ENCODE results near the gene WWOX.
A peak's percentile ranks its signal among the peaks of the same experiment; 100 is the strongest.

Gene WWOX

DNA sequence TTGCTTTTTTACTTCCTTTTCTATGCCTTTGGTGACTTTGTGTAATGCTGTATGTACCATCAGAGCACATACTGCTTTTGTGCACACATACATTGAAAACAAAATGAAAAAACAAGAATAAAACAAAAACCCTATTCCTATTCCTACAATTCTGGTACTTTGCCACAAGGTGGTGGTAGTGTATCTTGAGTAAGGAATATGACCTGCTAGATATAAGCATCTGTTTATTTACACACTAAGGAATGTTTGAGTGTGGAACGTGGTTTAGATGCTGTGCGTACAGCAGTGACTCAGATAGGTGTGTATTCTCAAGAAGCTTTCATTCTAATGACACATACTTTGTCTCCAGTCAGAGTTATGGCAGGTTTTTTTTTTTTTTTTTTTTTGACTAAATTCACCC is 606.2 kb downstream of the WWOX start:
- DNase-seq = no peak

DNA sequence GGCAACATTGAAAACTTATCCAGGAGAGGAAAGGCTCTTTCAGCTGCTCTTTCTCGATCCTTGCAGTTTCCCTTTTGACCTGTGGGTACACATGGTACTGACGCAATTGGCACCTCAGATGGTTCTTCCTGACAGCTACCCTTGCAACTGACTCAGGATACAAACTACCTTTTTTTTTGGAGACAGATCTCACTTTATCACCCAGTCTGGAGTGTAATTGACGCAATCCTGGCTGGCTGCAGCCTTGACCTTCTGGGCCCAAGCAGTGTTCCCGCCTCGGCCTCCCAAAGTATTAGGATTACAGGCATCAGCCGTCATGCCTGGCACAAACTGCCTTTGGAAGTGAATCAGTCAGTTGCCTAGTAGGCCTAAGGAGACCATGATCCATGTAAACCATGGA is 607.2 kb downstream of the WWOX start:
- no peak for DNase-seq

DNA sequence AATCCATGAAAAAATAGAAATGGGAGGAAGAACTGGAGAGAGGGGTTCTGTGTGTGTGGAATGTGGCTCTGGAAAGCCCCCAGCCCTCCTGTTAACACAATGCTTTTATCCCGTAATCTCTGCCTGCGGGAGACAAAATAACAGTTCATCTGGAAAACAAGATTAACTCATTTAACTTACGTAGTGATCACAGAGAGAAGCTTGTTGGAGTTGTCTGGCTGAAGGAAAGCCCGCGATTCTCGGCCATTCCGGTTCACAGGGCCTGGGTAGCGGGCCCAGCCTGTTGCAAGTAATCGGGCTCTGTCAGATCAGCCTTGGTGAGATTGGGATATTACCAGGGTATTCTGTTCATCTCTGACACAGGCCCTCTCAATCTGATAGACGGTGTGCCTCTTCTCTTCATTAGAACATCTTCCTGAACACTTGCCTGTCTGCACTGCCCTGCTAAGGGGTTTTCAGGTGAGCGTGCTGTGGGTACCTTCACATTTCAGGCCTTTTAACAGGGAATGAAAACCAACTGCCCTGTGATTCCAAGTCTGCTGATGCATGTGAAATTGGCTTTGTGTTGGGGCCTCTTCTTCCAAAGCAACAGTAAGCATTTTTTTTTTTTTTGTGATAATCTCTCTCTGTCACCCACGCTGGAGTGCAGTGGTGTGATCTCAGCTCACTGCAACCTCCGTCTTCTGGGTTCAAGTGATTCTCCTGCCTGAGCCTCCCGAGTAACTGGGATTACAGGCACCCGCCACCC is 609.9 kb downstream of the WWOX start:
- DNase-seq = no peak

DNA sequence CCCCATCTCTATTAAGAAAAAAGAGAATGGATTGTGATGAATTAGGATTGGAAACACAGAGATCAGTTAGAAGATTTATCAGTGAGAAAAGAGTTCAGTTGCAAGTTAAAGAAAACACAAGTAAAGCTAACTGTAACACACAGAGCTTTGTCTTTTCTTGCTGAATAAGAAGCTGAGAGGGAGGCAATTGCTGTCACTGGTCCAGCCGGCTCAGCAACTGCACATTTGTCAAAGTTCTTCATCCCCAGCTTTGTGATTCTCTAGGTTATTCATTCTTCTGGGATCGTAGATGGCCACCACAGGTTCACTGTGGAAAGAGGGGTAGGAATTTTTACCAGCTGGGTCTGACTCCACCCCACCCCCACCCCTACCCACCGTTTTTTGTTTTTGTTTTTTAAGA is 615.7 kb downstream of the WWOX start:
- DNase-seq = no peak

DNA sequence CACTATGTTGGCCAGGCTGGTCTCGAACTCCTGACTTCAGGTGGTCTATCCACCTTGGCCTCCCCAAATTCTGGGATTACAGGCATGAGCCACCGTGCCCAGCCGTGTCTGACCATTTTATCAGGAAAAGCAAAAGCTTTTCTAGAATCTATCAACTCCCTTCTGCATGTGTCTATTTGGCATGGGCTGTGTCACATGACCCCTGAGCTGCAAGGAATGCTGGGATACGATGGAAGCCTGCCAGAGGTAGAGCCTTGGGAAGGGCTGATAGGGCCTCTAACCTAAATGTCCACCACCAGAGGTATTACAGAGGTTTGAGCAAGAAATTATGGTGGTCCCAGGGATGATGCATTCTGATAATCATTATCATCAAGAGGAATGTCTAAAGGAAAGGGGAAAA is 616.2 kb downstream of the WWOX start:
- no peak for DNase-seq

DNA sequence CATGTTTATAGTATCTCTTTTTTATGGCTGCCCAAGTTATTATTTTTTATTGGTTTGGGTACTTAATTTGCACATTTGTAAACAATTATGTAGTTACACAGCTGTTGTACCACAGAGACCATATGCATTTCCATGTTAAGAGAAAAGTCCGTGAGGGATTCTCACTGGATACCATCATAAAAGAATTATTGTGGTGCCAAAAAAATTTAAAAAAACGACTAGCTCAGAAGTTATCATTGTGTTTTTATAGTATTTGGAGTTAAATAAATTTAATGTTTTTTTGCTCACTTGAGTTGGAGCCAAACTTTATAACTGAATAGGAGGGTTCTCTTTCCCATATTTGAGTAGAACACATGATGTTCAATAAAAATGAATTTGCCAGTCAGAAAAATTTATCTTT is 618.7 kb downstream of the WWOX start:
- DNase-seq = no peak

DNA sequence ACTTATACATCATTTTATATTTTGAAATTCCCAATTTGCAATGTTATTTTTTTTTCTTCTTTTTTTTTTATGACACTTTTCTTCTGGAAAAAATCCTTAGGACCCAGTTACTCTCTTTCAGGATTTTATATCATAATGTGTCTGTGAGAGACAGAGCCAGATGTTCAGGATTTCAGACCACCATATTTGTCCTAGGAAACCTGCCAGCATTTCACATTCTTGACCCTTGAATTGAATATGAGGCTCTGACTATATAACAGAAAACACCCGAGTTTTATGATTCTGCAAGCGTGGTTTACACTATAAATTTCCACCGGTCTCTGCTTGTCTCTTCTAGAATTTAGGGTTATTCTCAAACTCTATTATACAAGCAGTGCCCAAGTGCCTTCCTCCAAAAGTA is 621.0 kb downstream of the WWOX start:
- DNase-seq = no peak

DNA sequence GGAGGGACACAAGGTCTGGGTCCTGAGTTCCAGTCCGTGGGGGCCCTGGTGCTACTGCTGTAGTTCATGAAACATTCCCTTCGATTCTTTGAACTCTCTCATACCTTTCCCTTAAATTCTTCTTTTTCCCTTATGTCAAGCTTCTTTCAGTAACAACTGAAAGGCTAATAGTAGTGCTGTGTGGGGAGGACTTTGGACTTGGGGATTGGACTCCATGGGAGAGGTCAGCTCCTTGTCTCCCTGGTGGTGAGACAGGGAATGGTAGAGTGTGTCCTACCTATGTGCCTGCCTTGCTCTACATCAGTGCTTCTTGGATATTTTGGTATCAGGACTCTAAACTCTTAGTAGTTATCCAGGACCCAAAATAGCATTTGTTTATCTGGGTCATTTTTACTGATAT is 628.1 kb downstream of the WWOX start:
- DNase-seq = no peak

DNA sequence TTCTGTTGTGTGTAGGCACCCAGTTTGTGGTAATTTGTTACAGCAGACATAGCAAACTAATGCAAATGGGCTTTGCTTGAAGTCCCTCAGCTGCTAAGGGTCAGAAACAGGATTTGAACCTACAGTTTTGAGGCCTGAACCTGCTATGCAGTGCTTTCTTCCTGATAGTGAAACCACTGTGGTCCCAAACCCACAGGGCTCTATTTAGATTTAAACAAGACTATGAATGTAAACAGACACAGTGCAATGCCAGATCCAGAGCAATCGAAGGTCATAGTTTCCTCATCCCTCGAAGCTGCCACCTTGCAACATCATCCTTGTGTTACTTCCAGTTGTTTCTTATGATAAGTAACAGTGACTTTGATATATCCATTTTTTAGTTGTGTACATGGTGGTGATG is 630.2 kb downstream of the WWOX start:
- no peak for DNase-seq

DNA sequence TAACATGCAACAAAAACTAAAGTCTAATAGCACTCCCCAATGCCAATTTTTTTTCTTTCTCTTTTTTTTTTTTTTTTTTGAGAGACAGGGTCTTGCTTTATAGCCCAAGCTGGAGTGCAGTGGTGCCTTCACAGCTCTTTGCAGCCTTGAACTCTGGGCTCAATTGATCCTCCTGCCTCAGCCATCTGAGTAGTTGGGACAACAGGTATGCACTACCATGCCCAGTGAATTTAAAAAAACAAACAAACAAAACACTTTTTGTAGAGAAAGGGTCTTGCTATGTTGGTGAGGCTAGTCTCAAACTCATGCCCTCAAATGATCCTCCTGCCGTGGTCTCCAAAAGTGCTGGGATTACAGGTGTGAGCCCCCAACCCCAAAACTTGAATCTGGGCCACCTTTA is 632.3 kb downstream of the WWOX start:
- no peak for DNase-seq

DNA sequence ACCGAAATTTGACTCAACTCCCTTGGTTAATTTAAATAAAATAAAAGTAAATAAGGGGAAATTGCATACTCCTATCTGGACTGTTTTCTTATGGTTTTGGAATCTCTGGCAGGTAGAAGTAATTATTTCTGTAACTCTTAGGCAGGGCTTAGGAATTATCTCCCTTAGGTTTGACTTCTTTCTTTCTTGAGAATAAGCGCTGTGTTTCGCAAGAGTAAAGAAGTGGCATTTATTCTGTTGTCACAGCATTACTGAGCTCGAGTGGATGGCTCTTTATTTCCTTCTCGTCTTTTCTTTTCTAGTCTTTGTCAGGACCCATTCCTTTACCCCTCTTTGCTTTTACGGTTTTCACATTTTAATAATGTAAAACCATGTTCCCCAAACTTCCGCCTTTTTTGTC is 633.2 kb downstream of the WWOX start:
- no peak for DNase-seq

DNA sequence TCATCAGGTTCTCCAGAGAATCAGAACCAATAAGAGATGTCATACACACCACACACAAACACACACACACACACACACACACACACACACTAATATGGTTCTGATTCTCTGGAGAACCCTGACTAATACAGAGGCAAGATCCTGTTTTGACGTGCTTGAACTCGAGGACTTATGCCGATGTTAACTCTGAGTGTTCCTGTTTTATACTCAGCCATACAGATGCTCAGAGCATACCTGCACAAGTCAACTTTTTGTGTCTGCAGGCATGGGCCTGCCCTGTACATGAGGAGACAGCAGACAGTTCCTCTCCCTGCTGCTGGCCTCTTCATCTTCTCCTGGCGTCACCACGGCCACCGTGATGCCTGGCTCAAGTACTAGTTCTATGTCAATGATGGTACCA is 635.9 kb downstream of the WWOX start:
- DNase-seq = no peak

DNA sequence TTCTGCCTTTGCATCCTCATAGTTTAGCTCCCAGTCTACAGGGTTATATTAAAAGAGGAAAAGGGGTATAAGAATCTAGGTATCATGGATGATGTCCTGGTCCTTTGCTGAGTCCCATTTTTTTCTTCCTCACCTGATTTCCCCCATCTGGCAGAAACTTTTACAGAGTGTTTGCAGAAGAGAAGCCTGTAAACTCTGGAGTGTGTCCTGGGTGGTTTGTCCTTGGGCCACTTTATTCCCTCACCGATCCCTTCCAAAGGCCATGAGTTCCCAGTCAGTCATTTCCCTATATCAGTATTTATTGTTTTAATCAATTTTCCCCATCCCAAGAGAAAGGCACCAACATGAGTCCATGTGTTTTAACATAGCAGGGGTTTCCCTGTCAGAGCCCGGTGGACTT is 638.2 kb downstream of the WWOX start:
- no peak for DNase-seq

DNA sequence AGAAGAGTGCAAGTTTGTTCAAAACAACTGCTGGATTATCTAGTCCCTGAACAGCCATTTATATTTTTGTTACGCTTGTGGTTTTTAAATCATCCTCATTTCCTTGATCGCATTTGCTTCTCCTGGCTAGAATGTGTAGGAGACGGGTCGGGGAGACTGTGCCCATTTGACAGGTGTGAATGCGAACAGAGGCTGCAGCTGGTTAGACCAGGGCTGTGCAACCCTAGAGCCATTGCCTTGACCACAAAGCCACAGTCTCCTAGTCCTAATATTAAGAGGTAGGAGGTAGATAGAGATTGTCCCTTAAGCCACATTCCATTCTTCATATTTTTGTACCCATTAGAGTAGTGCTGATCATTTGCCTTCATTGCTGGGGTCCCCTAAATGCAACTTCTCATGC is 639.1 kb downstream of the WWOX start:
- DNase-seq = no peak

DNA sequence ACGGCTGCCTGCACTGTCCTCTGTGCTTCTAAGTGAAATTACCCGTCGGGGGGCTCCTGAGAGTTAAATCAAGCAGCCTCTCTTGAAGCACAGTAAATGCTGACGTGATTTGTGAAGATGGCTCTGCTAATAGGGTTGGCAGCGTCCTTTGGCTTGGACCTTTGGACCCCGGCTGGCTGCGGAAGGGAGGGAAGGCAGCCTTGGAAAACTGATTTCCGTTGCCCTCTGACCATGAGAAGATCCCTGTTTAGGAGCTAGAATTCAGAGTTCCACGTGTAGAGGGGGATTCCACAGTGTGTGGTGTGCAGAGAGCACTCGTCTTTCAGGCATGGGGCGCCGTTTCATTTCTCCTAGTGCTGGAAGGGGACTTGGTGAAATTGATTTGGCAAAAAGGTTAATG is 640.8 kb downstream of the WWOX start:
- no peak for DNase-seq

DNA sequence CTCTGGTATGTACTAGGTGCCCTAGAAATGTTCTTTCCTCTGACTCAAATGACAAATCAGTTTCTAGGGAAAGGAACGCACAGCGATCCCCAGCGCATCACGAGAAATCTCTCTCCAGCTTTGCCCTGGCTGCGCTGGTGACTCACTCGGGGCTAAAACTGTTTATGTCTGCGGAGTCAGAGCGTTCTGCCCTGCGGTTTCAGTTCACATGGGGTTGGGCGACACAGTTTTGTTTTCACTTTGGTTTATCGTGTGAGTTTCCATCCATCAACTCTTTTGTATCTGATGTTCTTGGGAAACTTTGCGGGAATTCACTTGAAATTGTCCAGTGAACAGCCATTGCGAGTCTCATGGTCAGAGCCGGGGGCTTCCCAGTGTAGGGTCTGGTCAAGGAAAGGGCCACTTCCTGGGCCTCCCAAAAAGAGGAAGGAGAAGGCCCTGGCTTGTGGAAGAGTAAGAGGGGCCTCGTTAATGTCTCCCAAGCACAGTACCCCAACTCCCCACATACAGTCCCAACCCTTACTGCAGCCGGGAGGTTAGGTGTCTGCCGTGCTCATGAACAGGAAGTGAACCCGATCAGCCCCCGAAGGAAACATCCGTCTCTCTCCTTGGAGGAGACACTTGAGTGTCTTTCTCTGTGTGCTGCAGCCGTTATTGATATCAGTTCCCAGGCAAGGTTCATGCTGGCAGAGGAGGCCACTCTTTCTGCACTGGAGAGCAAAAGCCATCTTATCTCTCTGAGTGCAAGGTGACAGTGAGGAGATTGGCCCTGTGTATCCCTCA is 643.2 kb downstream of the WWOX start:
- peak; percentile 70 for DNase-seq

DNA sequence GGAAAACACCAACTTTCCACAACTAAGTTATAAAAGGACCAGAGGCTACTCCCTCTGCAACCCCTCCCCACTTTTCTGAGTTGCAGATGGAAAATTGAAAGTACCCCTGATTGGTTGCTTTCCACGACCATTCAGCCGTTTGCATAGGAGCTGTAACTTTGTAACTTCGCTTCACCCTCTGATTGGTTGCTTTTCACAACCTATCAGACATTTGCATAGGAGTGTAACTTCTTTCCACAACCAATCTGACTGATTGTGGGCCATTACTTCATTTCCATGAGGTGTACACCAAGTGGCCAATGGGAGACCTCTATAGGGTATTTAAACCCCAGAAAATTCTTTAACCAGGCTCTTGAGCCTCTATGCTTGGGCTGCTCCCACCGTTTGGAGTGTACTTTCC is 644.1 kb downstream of the WWOX start:
- DNase-seq = no peak

DNA sequence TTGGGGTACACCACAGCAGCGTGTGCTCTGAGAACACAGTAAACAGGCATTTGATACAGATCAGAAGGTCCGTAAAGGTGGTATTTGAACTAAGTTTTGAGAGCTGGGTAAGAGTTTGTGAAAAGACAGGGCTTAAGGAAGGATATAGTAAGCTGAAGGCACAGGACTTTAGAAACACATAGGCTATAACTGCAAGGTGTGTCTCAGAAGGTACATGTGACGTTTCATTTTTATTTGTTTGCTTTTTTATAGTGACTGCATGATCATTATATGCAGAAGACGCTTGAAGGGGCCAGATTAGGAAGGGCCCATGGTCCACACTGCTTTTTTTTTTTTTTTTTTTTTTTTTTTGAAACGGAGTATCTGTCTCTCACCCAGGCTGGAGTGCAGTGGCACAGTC is 644.6 kb downstream of the WWOX start:
- DNase-seq = no peak

DNA sequence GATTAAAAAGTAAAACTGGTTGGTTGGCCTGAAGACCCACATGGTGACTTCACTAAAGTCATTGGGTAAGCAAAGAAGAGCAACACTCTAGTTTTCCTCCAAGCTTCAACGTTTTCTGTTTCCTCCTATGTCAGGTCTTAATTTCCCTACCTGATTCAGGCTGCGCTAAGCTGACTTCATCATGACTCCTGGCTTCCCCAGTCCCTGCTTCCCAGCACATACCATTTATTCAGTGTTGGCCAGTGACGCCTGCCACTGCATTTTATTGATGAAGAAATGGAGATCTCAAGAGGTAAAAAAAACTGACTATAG is 645.3 kb downstream of the WWOX start:
- no peak for DNase-seq

DNA sequence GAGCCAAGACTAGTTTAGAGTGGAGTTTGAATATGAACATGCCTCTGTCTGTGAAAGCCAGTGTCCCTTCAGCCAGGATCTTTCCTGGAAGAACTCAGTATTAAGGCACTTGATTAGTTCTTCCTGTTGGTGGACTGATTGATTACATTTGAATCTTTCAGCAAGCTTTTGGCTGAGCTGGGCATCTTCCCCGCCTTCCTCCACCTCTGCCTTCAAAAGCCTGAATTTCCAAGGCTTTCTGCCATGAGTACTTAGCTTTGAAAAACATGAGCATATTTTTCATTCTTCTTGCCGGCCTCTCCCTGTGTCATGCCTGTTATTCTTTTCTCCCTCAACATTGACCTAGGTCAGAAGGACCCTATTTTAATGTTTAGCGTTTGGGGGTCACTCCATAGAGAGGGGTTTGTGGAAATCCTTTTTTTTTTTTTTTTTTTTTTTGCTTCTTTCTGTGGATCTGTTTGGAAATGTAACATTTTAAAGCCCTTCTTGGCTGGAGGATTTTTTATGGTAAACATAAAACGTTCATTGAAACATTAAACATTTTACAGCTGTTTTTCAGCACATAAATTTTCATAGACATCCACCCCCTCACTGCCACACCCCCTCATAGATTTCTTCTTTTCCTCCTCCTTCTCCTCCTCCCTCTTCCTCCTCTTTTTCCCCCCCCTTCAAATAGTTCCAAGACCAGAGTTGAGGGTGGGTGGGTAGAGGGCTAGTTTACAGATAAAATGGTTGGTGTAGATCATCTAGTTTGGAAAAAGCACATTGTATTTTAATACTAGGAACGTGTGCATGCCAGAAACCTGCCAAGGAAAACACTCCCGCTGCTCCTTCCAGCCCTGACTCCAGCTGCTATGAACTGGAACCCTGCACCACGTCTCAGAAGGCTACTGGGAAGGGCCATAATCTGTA is 645.9 kb downstream of the WWOX start:
- no peak for DNase-seq

DNA sequence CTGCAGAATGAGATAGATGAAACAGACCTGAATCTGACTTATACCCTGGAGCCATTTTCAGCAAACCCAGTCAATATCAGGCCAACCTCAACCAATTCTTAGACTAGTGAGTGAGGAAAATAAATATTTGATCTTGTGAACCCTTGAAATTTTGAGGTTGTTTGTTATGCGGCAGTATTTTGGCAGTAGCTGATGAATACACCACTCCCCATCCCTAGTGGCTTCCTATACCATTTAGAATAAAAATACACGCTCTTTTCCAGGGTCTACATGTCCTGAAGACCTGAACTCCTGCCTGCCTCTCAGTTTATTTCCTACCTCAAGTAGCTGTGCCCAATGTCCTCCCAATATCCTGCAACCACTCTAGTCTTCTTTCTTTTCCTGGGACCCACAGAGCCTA is 647.3 kb downstream of the WWOX start:
- no peak for DNase-seq

DNA sequence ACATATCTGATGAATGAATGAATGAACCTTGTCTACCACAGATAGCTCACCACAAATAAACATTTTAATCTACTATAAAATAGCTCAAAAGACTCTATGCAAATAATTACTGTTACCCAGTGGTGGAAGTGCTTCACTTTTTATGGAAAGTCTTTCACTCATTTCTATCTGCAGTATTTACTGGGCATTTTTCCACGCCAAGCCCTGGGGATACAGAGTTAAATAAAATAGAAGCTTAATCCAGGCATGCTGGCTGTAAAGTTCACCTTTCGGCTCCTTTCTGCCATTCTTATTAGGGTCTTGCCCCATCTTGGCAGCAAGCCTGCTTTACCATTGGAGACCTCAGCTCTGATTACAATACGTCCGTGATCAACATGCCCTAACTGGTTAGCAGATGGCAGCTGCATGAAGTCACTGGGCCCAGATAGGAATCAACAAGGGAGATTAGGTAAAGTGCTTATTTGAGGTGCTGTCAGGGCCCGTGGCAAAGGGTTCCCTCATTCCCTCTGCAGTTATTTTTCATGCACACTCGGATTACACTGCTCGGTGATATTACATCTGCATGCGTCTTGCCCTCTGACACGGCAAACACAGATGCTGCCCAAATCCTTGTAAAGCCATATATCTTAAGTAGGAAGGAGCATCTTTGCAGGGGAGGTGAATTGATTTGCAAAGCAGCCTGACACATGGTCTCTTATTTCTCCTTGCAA is 648.9 kb downstream of the WWOX start:
- no peak for DNase-seq

DNA sequence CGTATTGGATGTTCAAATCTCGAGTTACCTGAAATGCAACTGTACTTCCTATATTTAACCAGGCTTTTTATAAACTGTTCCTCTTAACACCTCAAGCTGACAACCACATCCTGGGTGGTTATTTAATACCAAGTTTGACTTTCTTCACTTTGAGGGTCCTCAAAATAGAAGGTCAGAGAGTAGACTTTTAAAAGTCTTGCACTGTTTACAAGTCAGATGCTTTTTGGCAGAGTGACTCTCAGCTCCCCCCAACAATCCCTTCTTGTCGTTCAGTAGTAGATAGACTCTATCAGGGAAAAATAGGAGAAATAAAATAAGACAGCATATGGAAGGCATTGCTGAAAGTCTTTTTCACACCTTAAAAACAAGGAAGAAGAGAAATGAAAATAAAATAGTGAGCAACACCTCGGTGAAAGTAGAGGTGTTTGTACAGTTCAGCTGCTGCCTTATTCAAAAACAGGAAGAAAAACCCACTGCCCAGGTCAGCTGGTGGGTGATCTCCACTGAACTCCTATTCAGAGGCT is 650.4 kb downstream of the WWOX start:
- DNase-seq = no peak
